Fibroblast of skin of abdomen (primary cell): ENCODE results near the gene FAM216B.
"Not testable (repeated sequence)": the region's sequence is repeated elsewhere in the genome, so short reads cannot be mapped to it uniquely, and the experiment has no call there.

Experiments used
- DNase-seq: peaks from one replicate; pipeline ENCODE4 v3.0.0-alpha.2; 2013

FAM216B gene

GRCh38 chr13:42786715-42787114, 5.3 kb downstream of the FAM216B start:
- no peak for DNase-seq

GRCh38 chr13:42788601-42789000, 7.2 kb downstream of the FAM216B start:
- DNase-seq, result no peak

- DNase-seq, result no peak
Measured at GRCh38 chr13:42792154-42792553, 10.8 kb downstream of the FAM216B start.

GRCh38 chr13:42794577-42795275, 13.3 kb downstream of the FAM216B start:
- peak; percentile 54 for DNase-seq

- DNase-seq, result no peak
Measured at GRCh38 chr13:42795666-42796065, 14.3 kb downstream of the FAM216B start.

- DNase-seq, result no peak
Measured at GRCh38 chr13:42796747-42797356, 15.5 kb downstream of the FAM216B start.

- DNase-seq, result no peak
Measured at GRCh38 chr13:42798118-42798517, 16.7 kb downstream of the FAM216B start.

- no peak for DNase-seq
Measured at GRCh38 chr13:42800109-42800643, 18.8 kb downstream of the FAM216B start.

- DNase-seq, result peak; percentile 73
Measured at GRCh38 chr13:42803563-42804204, 22.3 kb downstream of the FAM216B start.

- no peak for DNase-seq
Measured at GRCh38 chr13:42804244-42804874, 23.0 kb downstream of the FAM216B start.

GRCh38 chr13:42807241-42807640, 25.9 kb downstream of the FAM216B start:
- peak; percentile 57 for DNase-seq

GRCh38 chr13:42807866-42808265, 26.5 kb downstream of the FAM216B start:
- DNase-seq, result peak; percentile 73

- peak; percentile 74 for DNase-seq
Measured at GRCh38 chr13:42808341-42808940, 27.1 kb downstream of the FAM216B start.

- peak; percentile 73 for DNase-seq
Measured at GRCh38 chr13:42812316-42812715, 30.9 kb downstream of the FAM216B start.

GRCh38 chr13:42814868-42815267, 33.5 kb downstream of the FAM216B start:
- DNase-seq, result peak; percentile 97

GRCh38 chr13:42815681-42816080, 34.3 kb downstream of the FAM216B start:
- DNase-seq, result no peak

GRCh38 chr13:42816538-42816937, 35.2 kb downstream of the FAM216B start:
- no peak for DNase-seq

- not testable (repeated sequence) for DNase-seq
Measured at GRCh38 chr13:42819687-42820086, 38.3 kb downstream of the FAM216B start.

GRCh38 chr13:42820451-42820850, 39.1 kb downstream of the FAM216B start:
- peak; percentile 58 for DNase-seq

GRCh38 chr13:42821437-42821836, 40.1 kb downstream of the FAM216B start:
- DNase-seq, result peak; percentile 93

- peak; percentile 98 for DNase-seq
Measured at GRCh38 chr13:42832341-42833096, 51.1 kb downstream of the FAM216B start.

- DNase-seq, result peak; percentile 51
Measured at GRCh38 chr13:42834946-42835345, 53.6 kb downstream of the FAM216B start.
